H1 (cell line): ENCODE data around the gene PPP1R1C. TPM values are rescaled to one million over a fixed set of nuclear protein-coding genes. Genes with fewer than 3 reads are reported as not detected.

Source experiments
- CTCF ChIA-PET: fragments of 300-600 bp; sonication (Branson Sonifier 250); formaldehyde crosslinking; loops from one replicate; lab custom pipeline; 2021; ENCODE audit not compliant: partially characterized antibody; lab: Charles Lee
- POLR2A ChIA-PET: fragments of 300-600 bp; sonication (Branson Sonifier 250); formaldehyde crosslinking; loops from one replicate; lab custom pipeline; 2021; ENCODE audit warnings: inconsistent platforms; ENCODE audit not compliant: partially characterized antibody; lab: Charles Lee
- DNase-seq, 2 experiments: peaks; one replicate each; pipeline versions ENCODE4 v3.0.0 to v3.0.0-alpha.2; 2010 to 2022; ENCODE audit warnings: low spot score in 2 of 2, low read depth in 1 of 2, mixed read lengths in 1 of 2
- FAIRE-seq: peaks from 2 replicates; lab custom pipeline; 2011; peaks lifted over from hg19 to GRCh38; lab: Jason Lieb, UNC
- H2AFZ ChIP-seq: 2 replicates; pipeline ENCODE4 v1.8.1; 2012; ENCODE audit warnings: low read length, inconsistent platforms
- H2AK5ac ChIP-seq: 2 replicates; pipeline ENCODE4 v1.6.1; 2013; ENCODE audit warnings: low read depth, low read length
- H2BK120ac ChIP-seq: replicated peaks from 2 replicates; pipeline ENCODE3; 2013; ENCODE audit warnings: low read depth, low read length, inconsistent platforms
- H2BK12ac ChIP-seq: 2 replicates; pipeline ENCODE4 v1.6.1; 2013; ENCODE audit warnings: low read depth, low read length
- H2BK15ac ChIP-seq: 2 replicates; pipeline ENCODE4 v1.6.1; 2013; ENCODE audit warnings: low read length
- H2BK20ac ChIP-seq: 2 replicates; pipeline ENCODE4 v1.6.1; 2013; ENCODE audit warnings: low read length
- H2BK5ac ChIP-seq: 2 replicates; pipeline ENCODE4 v1.6.1; 2013; ENCODE audit warnings: low read depth, low read length
- H3K14ac ChIP-seq: 2 replicates; pipeline ENCODE4 v1.6.1; 2013; ENCODE audit warnings: inconsistent platforms; ENCODE audit not compliant: insufficient read length
- H3K18ac ChIP-seq: 2 replicates; pipeline ENCODE4 v1.6.1; 2013; ENCODE audit warnings: low read length; ENCODE audit errors: extremely low read depth
- H3K23ac ChIP-seq: 2 replicates; pipeline ENCODE4 v1.6.1; 2013; ENCODE audit warnings: inconsistent platforms; ENCODE audit not compliant: insufficient read length
- H3K23me2 ChIP-seq: 2 replicates; pipeline ENCODE4 v1.6.1; 2013; ENCODE audit warnings: low read depth, low read length
- H3K27ac ChIP-seq: 2 replicates; pipeline ENCODE4 v1.6.1; 2011; ENCODE audit warnings: low read depth, low read length, inconsistent platforms
- H3K27me3 ChIP-seq, 4 experiments: replicated peaks in 1 of 4; 1 replicate in 1 of 4; 2 replicates in 3 of 4; pipeline versions ENCODE4 v1.6.1 to v1.8.1; 2011 to 2013; ENCODE audit warnings: low read length in 3 of 4, mild to moderate bottlenecking in 3 of 4, inconsistent platforms in 2 of 4, mixed read lengths in 2 of 4, moderate library complexity in 1 of 4; ENCODE audit not compliant: control insufficient read depth in 3 of 4, insufficient read depth in 3 of 4; ENCODE audit errors: extremely low read depth in 1 of 4
- H3K36me3 ChIP-seq, 4 experiments: 2 replicates each; pipeline versions ENCODE4 v1.6.1 to v1.8.1; 2011 to 2013; ENCODE audit warnings: mild to moderate bottlenecking in 4 of 4, low read length in 3 of 4, moderate library complexity in 2 of 4, control low read depth in 1 of 4, inconsistent platforms in 1 of 4; ENCODE audit not compliant: insufficient read depth in 4 of 4, control insufficient read depth in 2 of 4
- H3K4ac ChIP-seq: replicated peaks from 2 replicates; pipeline ENCODE3; 2013; ENCODE audit warnings: low read length, low read depth, mixed read lengths, inconsistent platforms; ENCODE audit not compliant: insufficient read length
- H3K4me1 ChIP-seq, 4 experiments: replicated peaks in 1 of 4; 1 replicate in 1 of 4; 2 replicates in 3 of 4; pipeline versions ENCODE4 v1.6.1 to v1.8.1; 2011 to 2013; ENCODE audit warnings: low read length in 3 of 4, inconsistent platforms in 2 of 4, mixed read lengths in 1 of 4; ENCODE audit not compliant: insufficient read depth in 4 of 4, control insufficient read depth in 3 of 4
- H3K4me2 ChIP-seq, 2 experiments: 2 replicates each; pipeline versions ENCODE4 v1.6.1 to v1.8.1; 2011 to 2013; ENCODE audit warnings: low read depth in 2 of 2, low read length in 2 of 2, control low read depth in 1 of 2, inconsistent platforms in 1 of 2, mild to moderate bottlenecking in 1 of 2; ENCODE audit not compliant: insufficient read depth in 1 of 2
- H3K4me3 ChIP-seq, 4 experiments: fragments of 200-600, 300-600 bp in 1 of 4; sonication (generic), shearing (Covaris generic), sonication (Bioruptor Twin) in 1 of 4; 2 replicates each; pipeline versions ENCODE4 v1.5.1 to v1.8.1; 2011 to 2016; ENCODE audit warnings: low read length in 4 of 4, low read depth in 3 of 4, control low read depth in 2 of 4, inconsistent platforms in 2 of 4, mild to moderate bottlenecking in 2 of 4, mixed read lengths in 1 of 4, moderate library complexity in 1 of 4; ENCODE audit not compliant: insufficient read depth in 2 of 4; ENCODE audit errors: extremely low read depth in 1 of 4
- H3K56ac ChIP-seq: replicated peaks from 2 replicates; pipeline ENCODE3; 2013; ENCODE audit warnings: low read depth, mild to moderate bottlenecking, mixed read lengths, low read length, inconsistent platforms; ENCODE audit not compliant: insufficient read length
- H3K79me1 ChIP-seq: 2 replicates; pipeline ENCODE4 v1.6.1; 2013; ENCODE audit warnings: low read depth, low read length, control low read depth
- H3K79me2 ChIP-seq, 2 experiments: 2 replicates each; pipeline versions ENCODE4 v1.6.1 to v1.8.1; 2012 to 2013; ENCODE audit warnings: low read length in 2 of 2, mild to moderate bottlenecking in 2 of 2, inconsistent platforms in 1 of 2; ENCODE audit not compliant: insufficient read depth in 2 of 2, control insufficient read depth in 1 of 2
- H3K9ac ChIP-seq, 4 experiments: replicated peaks in 1 of 4; 1 replicate in 1 of 4; 2 replicates in 3 of 4; pipeline versions ENCODE4 v1.6.1 to v1.8.1; 2011 to 2013; ENCODE audit warnings: low read depth in 3 of 4, low read length in 3 of 4, control low read depth in 2 of 4, mild to moderate bottlenecking in 2 of 4, moderate library complexity in 2 of 4, inconsistent platforms in 1 of 4; ENCODE audit errors: extremely low read depth in 1 of 4
- H3K9me3 ChIP-seq, 2 experiments: 2 replicates each; pipeline versions ENCODE4 v1.6.1 to v1.8.1; 2012 to 2013; ENCODE audit warnings: mild to moderate bottlenecking in 2 of 2, moderate library complexity in 2 of 2, control low read depth in 1 of 2, inconsistent platforms in 1 of 2, low read depth in 1 of 2, low read length in 1 of 2, mixed read lengths in 1 of 2; ENCODE audit not compliant: insufficient read depth in 2 of 2
- H4K20me1 ChIP-seq, 2 experiments: replicated peaks in 1 of 2; 2 replicates each; pipeline versions ENCODE3 to v1.8.1; 2011 to 2013; ENCODE audit warnings: inconsistent platforms in 2 of 2, low read length in 2 of 2, mild to moderate bottlenecking in 1 of 2; ENCODE audit not compliant: insufficient read depth in 2 of 2, control insufficient read depth in 1 of 2
- H4K5ac ChIP-seq: 2 replicates; pipeline ENCODE4 v1.6.1; 2013; ENCODE audit warnings: low read length, low read depth, mixed read lengths, inconsistent platforms; ENCODE audit not compliant: insufficient read length
- H4K8ac ChIP-seq: 2 replicates; pipeline ENCODE4 v1.8.0; 2013; ENCODE audit warnings: mild to moderate bottlenecking, moderate library complexity, low read length, inconsistent platforms; ENCODE audit not compliant: insufficient read depth; ENCODE audit errors: extremely low read depth
- H4K91ac ChIP-seq: replicated peaks from 2 replicates; pipeline ENCODE3; 2013; ENCODE audit warnings: low read length, mixed read lengths, inconsistent platforms; ENCODE audit not compliant: insufficient read length
- ASH2L ChIP-seq: fragments of 200-600, 300-600 bp; sonication (generic); IDR thresholded peaks from one replicate; pipeline ENCODE4 v1.7.1; 2017; ENCODE audit warnings: low read length
- CEBPB ChIP-seq: IDR thresholded peaks from 2 replicates; pipeline ENCODE4 v1.6.1; 2012; ENCODE audit warnings: low read depth, low read length
- CHD1 ChIP-seq: IDR thresholded peaks from 2 replicates; pipeline ENCODE4 v1.6.1; 2012; ENCODE audit warnings: low read depth, low read length, improper control_type of control experiment
- PHF8 ChIP-seq: fragments of 200-600 bp; sonication (generic); conservative IDR thresholded peaks from 2 replicates; pipeline ENCODE4 v1.7.1; 2012; ENCODE audit warnings: low read depth, mild to moderate bottlenecking, inconsistent platforms, low read length, moderate library complexity
- RFX5 ChIP-seq: IDR thresholded peaks from 2 replicates; pipeline ENCODE4 v1.6.1; 2011; ENCODE audit warnings: low read depth, low read length, improper control_type of control experiment, borderline replicate concordance
- RXRA ChIP-seq: IDR thresholded peaks from 2 replicates; pipeline ENCODE4 v1.6.1; 2011; ENCODE audit warnings: low read depth, mild to moderate bottlenecking, low read length, moderate library complexity; ENCODE audit not compliant: insufficient read depth
- TCF12 ChIP-seq: IDR thresholded peaks from 2 replicates; pipeline ENCODE4 v1.6.1; 2011; ENCODE audit warnings: low read depth, mild to moderate bottlenecking, low read length
- WGBS, 2 experiments: shearing (Covaris generic) in 1 of 2; methylation state at CpG; one replicate each; pipeline versions ENCODE4 v1.1.6 to v1.1.7; 2013 to 2015; ENCODE audit warnings: low lambda C conversion rate in 2 of 2, mixed read lengths in 2 of 2, inconsistent platforms in 1 of 2, low coverage in 1 of 2, missing lambda C conversion rate in 1 of 2; ENCODE audit not compliant: insufficient replicate concordance in 2 of 2, insufficient coverage in 1 of 2, insufficient read length in 1 of 2; ENCODE audit errors: extremely low coverage in 1 of 2, missing lambda C conversion rate in 1 of 2; 5-methylcytosine and 5-hydroxymethylcytosine counted together
- polyA plus RNA-seq, 7 experiments: library from polyadenylated mRNA; depleted of rRNA in 3 of 7; stranded (reverse) in 5 of 7; unstranded in 2 of 7; fragments of >200 nt in 5 of 7; fragments of 200-250 nt in 2 of 7; gene quantifications; 1 replicate in 5 of 7; 2 replicates in 1 of 7; 4 replicates in 1 of 7; pipeline versions ENCODE4 v1.2.1 to v1.2.3, GENCODE V29; 2011 to 2013; ENCODE audit warnings: missing spikeins in 2 of 7, mixed read lengths in 2 of 7
- total RNA-seq: library from RNA; stranded (reverse); fragmentation: NEBNext Ultra II Directional; extraction: Animal tissue kit (Norgen Biotek cat#: 25700); gene quantifications from 2 replicates; pipeline ENCODE4 v1.2.1, GENCODE V29; 2021

The PPP1R1C gene
- total and polyA plus RNA-seq, 2 of the 8 experiments (the other 6 are each of a cell fraction or from before 2014, with no cell fraction given): 1.3 to 5.3 TPM

GRCh38 chr2:182019731-182020130, 34.1 kb downstream of the PPP1R1C start:
- H2BK20ac ChIP-seq: no peak overlapping the region
- 92% methylated on average over 2 of the region's 2 CpGs; no CpG with 5 or more reads in 1 of the 2 experiments for WGBS, 2 experiments
- H3K79me2 ChIP-seq: no peaks in the 10 kb centered on the region
- no peaks in the 10 kb centered on the region for H4K20me1 ChIP-seq
- H4K91ac ChIP-seq: no peak overlapping the region
- no peak overlapping the region for H2BK12ac ChIP-seq
- H3K27ac ChIP-seq: no peak overlapping the region
- H4K5ac ChIP-seq: no peak overlapping the region
- no peak overlapping the region for H3K18ac ChIP-seq
- H3K14ac ChIP-seq: no peak overlapping the region
- H3K4me2 ChIP-seq: no peak overlapping the region
- no peak overlapping the region for H2BK5ac ChIP-seq
- no peaks in the 10 kb centered on the region; a peak in 1 of 4 replicates for H3K9me3 ChIP-seq
- no peak overlapping the region for H2AFZ ChIP-seq
- no peak for DNase-seq
- H4K8ac ChIP-seq: no peak overlapping the region
- no peak overlapping the region for H3K4me3 ChIP-seq
- no peak overlapping the region for H3K56ac ChIP-seq
- H3K36me3 ChIP-seq: no peaks in the 10 kb centered on the region
- no peak overlapping the region for H3K9ac ChIP-seq
- H3K79me1 ChIP-seq: no peaks in the 10 kb centered on the region
- FAIRE-seq: no peak
- H2AK5ac ChIP-seq: no peak overlapping the region
- H3K23ac ChIP-seq: no peak overlapping the region
- POLR2A ChIA-PET: no interaction called here
- H3K23me2 ChIP-seq: no peaks in the 10 kb centered on the region
- no peak overlapping the region for H2BK15ac ChIP-seq
- no peaks in the 10 kb centered on the region for H3K27me3 ChIP-seq
- no peak overlapping the region for H2BK120ac ChIP-seq
- CTCF ChIA-PET: no interaction called here
- 0 out of 7 replicates have a peak, but pooled peaks cover 0 to 2% (median 0%) of the 10 kb centered on the region in 4 experiments for H3K4me1 ChIP-seq
- H3K4ac ChIP-seq: no peak overlapping the region
- TF ChIP-seq CHD1 (no peak), TCF12 (no peak), RXRA (no peak), PHF8 (no peak), ASH2L (no peak), RFX5 (no peak), CEBPB (no peak)
- TF ChIP-seq, all 59 proteins: peak for 0
